HepG2 (cell line): ENCODE data around the gene STK24. TPM values are rescaled to one million over a fixed set of nuclear protein-coding genes. Genes with fewer than 3 reads are reported as not detected.

Experiments
- CAMTA2 ChIP-seq: sonication (generic); formaldehyde crosslinking; IDR thresholded peaks from 2 replicates; pipeline ENCODE4 v1.4.0; 2020; ENCODE audit warnings: mild to moderate bottlenecking, missing genetic modification reagents, borderline replicate concordance
- CERS6 ChIP-seq: sonication (generic); formaldehyde crosslinking; IDR thresholded peaks from 2 replicates; pipeline ENCODE4 v1.5.0; 2020; ENCODE audit warnings: missing genetic modification reagents
- GPN1 ChIP-seq: sonication (generic); formaldehyde crosslinking; IDR thresholded peaks from 2 replicates; pipeline ENCODE4 v1.5.1; 2020; ENCODE audit warnings: missing genetic modification reagents, borderline replicate concordance
- HCFC1 ChIP-seq: fragments of 150-350 bp; IDR thresholded peaks from 2 replicates; pipeline ENCODE4 v1.6.1; 2014; ENCODE audit warnings: low read depth, low read length
- HHEX ChIP-seq: IDR thresholded peaks from 2 replicates; pipeline ENCODE4 v1.6.1; 2016; ENCODE audit warnings: control low read depth
- NCOR1 ChIP-seq: fragments of 200-600 bp; sonication (generic); IDR thresholded peaks from 2 replicates; pipeline ENCODE4 v1.7.0; 2017; ENCODE audit warnings: antibody characterized with exemption, low read length, borderline replicate concordance
- RFXANK ChIP-seq: IDR thresholded peaks from 2 replicates; pipeline ENCODE4 v1.6.1; 2016
- RXRA ChIP-seq: sonication (generic); formaldehyde crosslinking; IDR thresholded peaks from 2 replicates; pipeline ENCODE4 v1.5.1; 2020; ENCODE audit warnings: missing genetic modification reagents
- USF2 ChIP-seq, 2 experiments: sonication (generic) in 1 of 2; formaldehyde crosslinking in 1 of 2; IDR thresholded peaks; 2 replicates each; pipeline versions ENCODE4 v1.5.1 to v1.6.1; 2011 to 2020; ENCODE audit warnings: borderline replicate concordance in 1 of 2, low read depth in 1 of 2, low read length in 1 of 2, mild to moderate bottlenecking in 1 of 2, missing genetic modification reagents in 1 of 2, moderate library complexity in 1 of 2
- ZNF503 ChIP-seq: sonication (generic); formaldehyde crosslinking; IDR thresholded peaks from 2 replicates; pipeline ENCODE4 v1.4.0; 2020; ENCODE audit warnings: missing genetic modification reagents
- polyA plus RNA-seq, 8 experiments: library from polyadenylated mRNA; depleted of rRNA in 3 of 8; stranded (reverse) in 7 of 8; unstranded in 1 of 8; fragments of >200 nt; fragmentation: Illumina TruSeq in 4 of 8; extraction: Trizol in 4 of 8; gene quantifications; 2 replicates each; pipeline versions ENCODE4 v1.2.1 to v1.2.3, GENCODE V29; 2011 to 2016; ENCODE audit warnings: low read depth in 4 of 8, missing spikeins in 1 of 8, mixed read lengths in 1 of 8; ENCODE audit not compliant: insufficient read depth in 1 of 8
- total RNA-seq, 5 experiments: library from RNA; depleted of rRNA; stranded (reverse); fragments of >200 nt; fragmentation: Illumina TruSeq; extraction: Trizol; gene quantifications; 2 replicates each; pipeline ENCODE4 v1.2.3, GENCODE V29; 2016; ENCODE audit warnings: low read depth in 1 of 5

STK24 gene
- total and polyA plus RNA-seq, 2 of the 13 experiments (the other 11 are each of a cell fraction or from before 2014, with no cell fraction given) = 51.3 to 73.0 TPM

- TF ChIP-seq ZNF503 (CRISPR knock-in tag) (no peak), GPN1 (CRISPR knock-in tag) (no peak), RXRA (no peak), USF2 (IDR thresholded peaks at IDR 0.05; ENCODE audit: low read depth, low read length) (no peak), USF2 (CRISPR knock-in tag; IDR thresholded peaks at IDR 0.05; ENCODE audit: borderline replicate concordance) (no peak), CAMTA2 (CRISPR knock-in tag) (no peak), CERS6 (CRISPR knock-in tag) (no peak), HCFC1 (no peak), NCOR1 (no peak), HHEX (CRISPR knock-in tag) (no peak), RFXANK (CRISPR knock-in tag) (no peak)
These were observed 65.5 kb downstream of the STK24 start (continued) for GRCh38 chr13:98511435-98511834.
